Endothelial cell of umbilical vein (primary cell): ENCODE data around the gene SMAD3. TPM values are rescaled to one million over a fixed set of nuclear protein-coding genes. Genes with fewer than 3 reads are reported as not detected.

Source experiments
- BruUV-seq: library from RNA; stranded (reverse); fragments of 400-500 nt; replicated peaks from 2 replicates; lab custom pipeline; 2021; lab: Mats Ljungman, UMichigan
- CTCF ChIA-PET: fragments of 300-600, 350-600 bp; sonication (Branson Sonifier 250); formaldehyde crosslinking; loops from one replicate; lab custom pipeline; 2021; ENCODE audit warnings: antibody characterized with exemption, inconsistent platforms; lab: Charles Lee
- POLR2A ChIA-PET: fragments of 300-600, 350-600 bp; sonication (Branson Sonifier 250); formaldehyde crosslinking; loops from one replicate; lab custom pipeline; 2021; ENCODE audit warnings: antibody characterized with exemption, inconsistent platforms; lab: Charles Lee
- DNase-seq: peaks from one replicate; pipeline ENCODE4 v3.0.0-alpha.2; 2011; ENCODE audit warnings: low read depth, low spot score
- FAIRE-seq: peaks from 2 replicates; lab custom pipeline; 2011; peaks lifted over from hg19 to GRCh38; lab: Jason Lieb, UNC
- H2AFZ ChIP-seq: 2 replicates; pipeline ENCODE4 v1.6.0; 2012; ENCODE audit warnings: low read depth, low read length, control low read depth, inconsistent platforms
- H3K27ac ChIP-seq: 2 replicates; pipeline ENCODE4 v1.5.1; 2011; ENCODE audit warnings: low read depth, mild to moderate bottlenecking, control low read depth, low read length, moderate library complexity; ENCODE audit not compliant: insufficient read depth
- H3K27me3 ChIP-seq, 2 experiments: 2 replicates each; pipeline versions ENCODE4 v1.6.0 to v1.6.1; 2011; ENCODE audit warnings: low read length in 2 of 2, mixed read lengths in 1 of 2; ENCODE audit not compliant: control insufficient read depth in 2 of 2, insufficient read depth in 2 of 2
- H3K36me3 ChIP-seq, 2 experiments: 2 replicates in 1 of 2; 3 replicates in 1 of 2; pipeline ENCODE4 v1.5.1; 2011; ENCODE audit warnings: low read length in 2 of 2, mild to moderate bottlenecking in 1 of 2, moderate library complexity in 1 of 2; ENCODE audit not compliant: control insufficient read depth in 2 of 2, insufficient read depth in 2 of 2; ENCODE audit errors: extremely low read depth in 1 of 2
- H3K4me1 ChIP-seq: 3 replicates; pipeline ENCODE4 v1.5.1; 2011; ENCODE audit warnings: mild to moderate bottlenecking, low read length; ENCODE audit not compliant: control insufficient read depth, insufficient read depth; ENCODE audit errors: extremely low read depth
- H3K4me2 ChIP-seq: 2 replicates; pipeline ENCODE4 v1.6.1; 2011; ENCODE audit warnings: low read length, control low read depth, mixed read lengths; ENCODE audit not compliant: insufficient read depth
- H3K4me3 ChIP-seq, 3 experiments: fragments of 200-600 bp in 1 of 3; sonication (generic), shearing (Covaris generic) in 1 of 3; replicated peaks in 1 of 3; 2 replicates each; pipeline ENCODE4 v1.5.1; 2011 to 2016; ENCODE audit warnings: control low read depth in 3 of 3, low read length in 3 of 3, mild to moderate bottlenecking in 2 of 3, inconsistent platforms in 1 of 3, low read depth in 1 of 3, moderate library complexity in 1 of 3; ENCODE audit not compliant: insufficient read depth in 1 of 3
- H3K79me2 ChIP-seq: 2 replicates; pipeline ENCODE4 v1.6.0; 2012; ENCODE audit warnings: low read length, inconsistent platforms; ENCODE audit not compliant: control insufficient read depth, insufficient read depth
- H3K9ac ChIP-seq: replicated peaks from 2 replicates; pipeline ENCODE3; 2011; ENCODE audit warnings: low read length, control low read depth; ENCODE audit not compliant: insufficient read depth; ENCODE audit errors: extremely low read depth
- H3K9me1 ChIP-seq: replicated peaks from 3 replicates; pipeline ENCODE4 v1.6.0; 2011; ENCODE audit warnings: mild to moderate bottlenecking, low read length; ENCODE audit not compliant: control insufficient read depth, insufficient read depth; ENCODE audit errors: extremely low read depth
- H3K9me3 ChIP-seq: replicated peaks from 2 replicates; pipeline ENCODE4 v1.5.1; 2012; ENCODE audit warnings: low read length, inconsistent platforms; ENCODE audit not compliant: control insufficient read depth, insufficient read depth
- H4K20me1 ChIP-seq: replicated peaks from 2 replicates; pipeline ENCODE3; 2011; ENCODE audit warnings: mild to moderate bottlenecking, low read length; ENCODE audit not compliant: control insufficient read depth, insufficient read depth; ENCODE audit errors: extremely low read depth
- EZH2 ChIP-seq: IDR thresholded peaks from 2 replicates; pipeline ENCODE4 v1.6.1; 2012; ENCODE audit warnings: borderline replicate concordance, low read depth, mild to moderate bottlenecking, moderate library complexity, low read length, inconsistent platforms; ENCODE audit not compliant: severe bottlenecking
- JUN ChIP-seq: IDR thresholded peaks from 2 replicates; pipeline ENCODE4 v1.6.1; 2011; ENCODE audit warnings: borderline replicate concordance, low read depth; ENCODE audit not compliant: insufficient read length, insufficient read depth
- MYC ChIP-seq: IDR thresholded peaks from one replicate; pipeline ENCODE4 v1.6.1; 2011; ENCODE audit warnings: mild to moderate bottlenecking, low read depth, low read length
- POLR2AphosphoS5 ChIP-seq: IDR thresholded peaks from 2 replicates; pipeline ENCODE4 v1.6.1; 2012; ENCODE audit warnings: low read depth, mild to moderate bottlenecking, control low read depth, low read length, moderate library complexity; ENCODE audit not compliant: insufficient read depth
- dilution Hi-C: fragments of 300-500 bp; cut with MboI; formaldehyde crosslinking; loops from one replicate; pipeline ENCODE4 v1.15.0; 2019; ENCODE audit warnings: low sequenced_read_pairs; ENCODE audit not compliant: extremely low pct_ligation_motif_present
- intact Hi-C: fragments of 100-400 bp; cut with micrococcal nuclease; formaldehyde crosslinking; loops from one replicate; pipeline ENCODE4 v1.10.0; 2022
- polyA plus RNA-seq, 4 experiments: library from polyadenylated mRNA; depleted of rRNA in 3 of 4; stranded (reverse) in 3 of 4; unstranded in 1 of 4; fragments of >200 nt; gene quantifications; 2 replicates each; pipeline versions ENCODE4 v1.2.1 to v1.2.3, GENCODE V29; 2011 to 2012; ENCODE audit warnings: missing spikeins in 1 of 4
- total RNA-seq: library from RNA; stranded (reverse); gene quantifications from 2 replicates; pipeline ENCODE4 v1.2.3, GENCODE V29; 2021
- TF ChIP-seq, protein P1 (sequence below): IDR thresholded peaks from 2 replicates; pipeline ENCODE4 v1.6.1; 2011; ENCODE audit not compliant: insufficient read depth, insufficient read length

The SMAD3 gene
- total and polyA plus RNA-seq, 2 donors (not counting 3 experiments of a cell fraction or from before 2014, with no cell fraction given) = 56.4 to 88.2 TPM

DNA sequence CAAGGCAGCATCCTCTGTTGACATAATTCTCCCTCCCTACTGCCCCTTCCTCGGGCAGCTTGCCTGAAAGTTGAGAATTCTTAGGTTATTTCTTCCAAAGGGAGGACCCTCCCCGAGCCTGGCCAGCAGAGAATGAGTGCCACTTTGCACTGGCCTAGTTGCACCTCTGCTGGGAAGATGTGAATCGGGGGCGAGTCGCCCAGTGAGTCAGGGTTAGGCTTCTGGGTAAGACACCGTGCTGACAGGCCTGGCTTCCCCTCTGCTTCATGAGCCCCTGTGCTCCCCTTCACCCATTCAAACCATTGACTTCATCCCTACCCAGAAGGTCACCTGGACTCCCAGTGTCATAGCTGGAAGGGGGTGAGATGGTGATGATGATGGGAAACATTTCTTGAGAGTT lies 106.8 kb downstream of the SMAD3 start:
- DNase-seq (no peak), FAIRE-seq (no peak)
- Histone ChIP-seq H3K9me3 (no peaks in the 10 kb centered on the region), H3K79me2 (peaks cover 75% of the 10 kb centered on the region), H3K9ac (no peak overlapping the region), H3K27ac (peak overlapping the region; percentile 16), H3K9me1 (no peaks in the 10 kb centered on the region), H2AFZ (no peak overlapping the region), H3K36me3 (peaks cover 14 to 26% of the 10 kb centered on the region in 2 experiments), H3K4me2 (no peak overlapping the region), H3K27me3 (no peaks in the 10 kb centered on the region), H3K4me1 (peaks cover 43% of the 10 kb centered on the region), H3K4me3 (no peak overlapping the region), H4K20me1 (no peaks in the 10 kb centered on the region)
- ChIA-PET CTCF (no interaction called here), POLR2A (no interaction called here)
- no peak for TF ChIP-seq JUN
- TF ChIP-seq, protein P1, sequence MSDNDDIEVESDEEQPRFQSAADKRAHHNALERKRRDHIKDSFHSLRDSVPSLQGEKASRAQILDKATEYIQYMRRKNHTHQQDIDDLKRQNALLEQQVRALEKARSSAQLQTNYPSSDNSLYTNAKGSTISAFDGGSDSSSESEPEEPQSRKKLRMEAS = no peak
- TF ChIP-seq EZH2 = no peak
- TF ChIP-seq POLR2AphosphoS5 = no peak
- BruUV-seq = no TSS peak
- dilution Hi-C loops = no loop called here
- intact Hi-C loops = no loop called here

DNA sequence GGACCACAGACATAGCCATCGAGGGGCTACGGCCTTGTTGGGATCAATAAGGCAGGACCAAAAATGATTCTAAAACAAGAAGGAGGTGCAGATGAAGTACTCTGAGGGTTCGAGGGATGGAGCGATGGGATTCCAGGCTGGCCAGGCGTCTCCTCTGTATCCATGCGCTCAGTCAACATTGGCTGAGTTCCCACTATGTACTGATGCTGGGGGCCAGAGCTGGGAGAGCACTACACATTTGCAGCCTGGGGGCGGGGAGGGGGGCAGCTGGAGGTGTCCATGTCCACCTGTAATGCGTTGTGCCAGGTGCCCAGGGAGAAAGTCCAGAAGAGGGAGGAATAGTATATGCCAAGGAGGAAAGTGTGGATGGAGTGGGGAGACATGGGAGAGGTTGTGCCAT lies 107.6 kb downstream of the SMAD3 start:
- CTCF ChIA-PET = interaction anchor here (1.6 kb wide), 1 partner anchor 11 kb away, joined by 5 read pairs; no protein-coding TSS in a partner anchor
- no peak overlapping the region for H3K4me3 ChIP-seq
- H3K9me1 ChIP-seq = no peaks in the 10 kb centered on the region
- DNase-seq = no peak
- BruUV-seq = no TSS peak
- peaks cover 68% of the 10 kb centered on the region for H3K79me2 ChIP-seq
- no peak overlapping the region for H3K9ac ChIP-seq
- H4K20me1 ChIP-seq = no peaks in the 10 kb centered on the region
- intact Hi-C loops = no loop called here
- POLR2A ChIA-PET = no interaction called here
- H3K4me2 ChIP-seq = no peak overlapping the region
- FAIRE-seq = no peak
- no peak overlapping the region for H2AFZ ChIP-seq
- peaks cover 14 to 21% of the 10 kb centered on the region in 2 experiments for H3K36me3 ChIP-seq
- dilution Hi-C loops = no loop called here
- peaks cover 47% of the 10 kb centered on the region for H3K4me1 ChIP-seq
- TF ChIP-seq MYC (no peak), POLR2AphosphoS5 (no peak), JUN (no peak)
- no peak overlapping the region for H3K27ac ChIP-seq
- H3K9me3 ChIP-seq = no peaks in the 10 kb centered on the region
- no peaks in the 10 kb centered on the region for H3K27me3 ChIP-seq
